H9 (cell line): ENCODE results near the gene ADAMTS17. TPM values are rescaled to one million over a fixed set of nuclear protein-coding genes. Genes with fewer than 3 reads are reported as not detected.

Source experiments
- DNase-seq: peaks from one replicate; pipeline ENCODE4 v3.0.0-alpha.2; 2017
- H2AFZ ChIP-seq: one replicate; pipeline ENCODE4 v1.6.1; 2013; ENCODE audit warnings: mild to moderate bottlenecking, low read length, control low read depth, moderate library complexity
- H2AK5ac ChIP-seq: 2 replicates; pipeline ENCODE4 v1.6.1; 2013; ENCODE audit warnings: low read length, control low read depth, mixed read lengths; ENCODE audit not compliant: insufficient read length
- H2BK120ac ChIP-seq: one replicate; pipeline ENCODE4 v1.6.1; 2013; ENCODE audit warnings: low read depth, mild to moderate bottlenecking, low read length, control low read depth, inconsistent platforms; ENCODE audit not compliant: poor library complexity, severe bottlenecking
- H2BK12ac ChIP-seq: 2 replicates; pipeline ENCODE4 v1.6.1; 2013; ENCODE audit warnings: low read length, control low read depth, mixed read lengths, low read depth; ENCODE audit not compliant: insufficient read length
- H2BK15ac ChIP-seq: 2 replicates; pipeline ENCODE4 v1.6.1; 2013; ENCODE audit warnings: low read depth, low read length, control low read depth
- H2BK20ac ChIP-seq: one replicate; pipeline ENCODE4 v1.6.1; 2013; ENCODE audit warnings: low read depth, mild to moderate bottlenecking, low read length, control low read depth, inconsistent platforms; ENCODE audit not compliant: poor library complexity, severe bottlenecking
- H2BK5ac ChIP-seq: 2 replicates; pipeline ENCODE4 v1.6.1; 2013; ENCODE audit warnings: low read length, control low read depth, mixed read lengths; ENCODE audit not compliant: insufficient read length
- H3K14ac ChIP-seq: 2 replicates; pipeline ENCODE4 v1.6.1; 2013; ENCODE audit warnings: low read length, control low read depth; ENCODE audit not compliant: insufficient read depth
- H3K18ac ChIP-seq: 2 replicates; pipeline ENCODE4 v1.6.1; 2013; ENCODE audit warnings: low read depth, mild to moderate bottlenecking, mixed read lengths, low read length, control low read depth; ENCODE audit not compliant: insufficient read length
- H3K23ac ChIP-seq: 2 replicates; pipeline ENCODE4 v1.6.1; 2013; ENCODE audit warnings: low read length, control low read depth, mixed read lengths, low read depth; ENCODE audit not compliant: insufficient read length
- H3K23me2 ChIP-seq: 2 replicates; pipeline ENCODE4 v1.6.1; 2013; ENCODE audit warnings: low read depth, mild to moderate bottlenecking, mixed read lengths, low read length, control low read depth; ENCODE audit not compliant: insufficient read length, poor library complexity, severe bottlenecking
- H3K27ac ChIP-seq: 2 replicates; pipeline ENCODE4 v1.5.1; 2013; ENCODE audit warnings: low read length, control low read depth, mixed read lengths, low read depth; ENCODE audit not compliant: insufficient read length
- H3K27me3 ChIP-seq: 2 replicates; pipeline ENCODE4 v1.6.1; 2013; ENCODE audit warnings: low read length, control low read depth, inconsistent platforms; ENCODE audit not compliant: insufficient read depth
- H3K4ac ChIP-seq: 2 replicates; pipeline ENCODE4 v1.6.1; 2013; ENCODE audit warnings: low read depth, mild to moderate bottlenecking, control low read depth, inconsistent platforms, low read length, moderate library complexity
- H3K4me1 ChIP-seq: 2 replicates; pipeline ENCODE4 v1.6.1; 2013; ENCODE audit warnings: low read length, control low read depth, inconsistent platforms; ENCODE audit not compliant: insufficient read depth
- H3K4me2 ChIP-seq: 2 replicates; pipeline ENCODE4 v1.6.1; 2013; ENCODE audit warnings: low read length, control low read depth, mixed read lengths; ENCODE audit not compliant: insufficient read length, insufficient read depth
- H3K56ac ChIP-seq: 2 replicates; pipeline ENCODE4 v1.6.1; 2013; ENCODE audit warnings: low read depth, mild to moderate bottlenecking, mixed read lengths, low read length, control low read depth; ENCODE audit not compliant: insufficient read length
- H3K79me1 ChIP-seq: 2 replicates; pipeline ENCODE4 v1.6.1; 2013; ENCODE audit warnings: low read depth, mild to moderate bottlenecking, moderate library complexity, low read length, control low read depth, inconsistent platforms; ENCODE audit not compliant: insufficient read depth, poor library complexity, severe bottlenecking
- H3K79me2 ChIP-seq: 2 replicates; pipeline ENCODE4 v1.6.1; 2013; ENCODE audit warnings: low read length, control low read depth, inconsistent platforms; ENCODE audit not compliant: insufficient read depth
- H3K9ac ChIP-seq: 2 replicates; pipeline ENCODE4 v1.6.1; 2013; ENCODE audit warnings: low read length, control low read depth, mixed read lengths; ENCODE audit not compliant: insufficient read length; ENCODE audit errors: extremely low read depth
- H3K9me3 ChIP-seq: one replicate; pipeline ENCODE4 v1.6.1; 2013; ENCODE audit warnings: low read depth, low read length, inconsistent platforms; ENCODE audit not compliant: control insufficient read depth
- H3T11ph ChIP-seq: one replicate; pipeline ENCODE4 v1.6.1; 2013; ENCODE audit warnings: mild to moderate bottlenecking, low read length, control low read depth, inconsistent platforms
- H4K20me1 ChIP-seq: one replicate; pipeline ENCODE4 v1.6.1; 2013; ENCODE audit not compliant: control insufficient read depth, insufficient read length, insufficient read depth
- H4K5ac ChIP-seq: 2 replicates; pipeline ENCODE4 v1.6.1; 2013; ENCODE audit warnings: low read depth, mild to moderate bottlenecking, mixed read lengths, low read length, control low read depth; ENCODE audit not compliant: insufficient read length
- H4K8ac ChIP-seq: replicated peaks from 2 replicates; pipeline ENCODE4 v1.6.1; 2013; ENCODE audit warnings: low read length, control low read depth, mixed read lengths, low read depth; ENCODE audit not compliant: insufficient read length
- H4K91ac ChIP-seq: 2 replicates; pipeline ENCODE4 v1.6.1; 2013; ENCODE audit warnings: low read depth, mild to moderate bottlenecking, moderate library complexity, mixed read lengths, low read length, control low read depth; ENCODE audit not compliant: insufficient read length
- H3K27ac Mint-ChIP-seq, 3 experiments: 2 replicates in 2 of 3; 3 replicates in 1 of 3; pipeline ENCODE4 v1.8.0; 2020 to 2021; ENCODE audit warnings: mixed read lengths in 3 of 3, mild to moderate bottlenecking in 1 of 3, moderate library complexity in 1 of 3
- H3K27me3 Mint-ChIP-seq: 2 replicates; pipeline ENCODE4 v1.8.0; 2021; ENCODE audit warnings: low read depth, mild to moderate bottlenecking, moderate library complexity, mixed read lengths
- H3K36me3 Mint-ChIP-seq, 3 experiments: 2 replicates in 2 of 3; 3 replicates in 1 of 3; pipeline ENCODE4 v1.8.0; 2020 to 2021; ENCODE audit warnings: low read depth in 3 of 3, mixed read lengths in 3 of 3; ENCODE audit not compliant: insufficient read depth in 1 of 3
- H3K4me1 Mint-ChIP-seq, 2 experiments: 2 replicates each; pipeline ENCODE4 v1.8.0; 2020; ENCODE audit warnings: mixed read lengths in 2 of 2
- H3K4me3 Mint-ChIP-seq, 2 experiments: 2 replicates in 1 of 2; 3 replicates in 1 of 2; pipeline ENCODE4 v1.8.0; 2020 to 2021; ENCODE audit warnings: mild to moderate bottlenecking in 2 of 2, mixed read lengths in 2 of 2, moderate library complexity in 1 of 2
- H3K9me3 Mint-ChIP-seq, 2 experiments: 2 replicates in 1 of 2; 3 replicates in 1 of 2; pipeline ENCODE4 v1.8.0; 2020; ENCODE audit warnings: mild to moderate bottlenecking in 2 of 2, mixed read lengths in 2 of 2, moderate library complexity in 1 of 2
- WGBS: extraction: QIAGEN DNeasy Blood & Tissue Kit; methylation state at CpG from one replicate; pipeline ENCODE4 v1.1.7; 2013; ENCODE audit warnings: missing lambda C conversion rate, low lambda C conversion rate, mixed read lengths; ENCODE audit not compliant: insufficient read length; ENCODE audit errors: extremely low coverage; 5-methylcytosine and 5-hydroxymethylcytosine counted together
- total RNA-seq: library from RNA; stranded (reverse); gene quantifications from 2 replicates; pipeline ENCODE4 v1.2.1, GENCODE V29; 2021
- TF ChIP-seq, protein P1 (sequence below): fragments of 200-600 bp; sonication (generic); conservative IDR thresholded peaks from 3 replicates; pipeline ENCODE4 v1.8.0; 2021; ENCODE audit warnings: antibody characterized with exemption, mild to moderate bottlenecking

The ADAMTS17 gene
- total RNA-seq, 1 experiment from 2014 or later, result 2.9 TPM

- H2BK12ac ChIP-seq, result no peak overlapping the region
- no peak overlapping the region for H3K23ac ChIP-seq
- no peak overlapping the region for H3K4ac ChIP-seq
- H3K27me3 ChIP-seq, result no peaks in the 10 kb centered on the region
- no peaks in the 10 kb centered on the region for H3K9me3 ChIP-seq
- H2BK120ac ChIP-seq, result no peak overlapping the region
- H3K4me3 Mint-ChIP-seq, result no peak overlapping the region
- no peaks in the 10 kb centered on the region for H3K79me1 ChIP-seq
- no peak for DNase-seq
- H3K4me2 ChIP-seq, result no peak overlapping the region
- H3K79me2 ChIP-seq, result no peaks in the 10 kb centered on the region
- no CpG with 5 or more reads among the region's 7 CpGs for WGBS
- no peak overlapping the region for H3K27ac ChIP-seq
- no peak overlapping the region for H3T11ph ChIP-seq
- no peak overlapping the region for H2AFZ ChIP-seq
- no peak overlapping the region for H3K14ac ChIP-seq
- H3K36me3 Mint-ChIP-seq, result peaks cover 4 to 6% (median 6%) of the 10 kb centered on the region in 3 experiments; a peak in 4 of 7 replicates
- no peak overlapping the region for H4K91ac ChIP-seq
- peaks cover 16 to 18% of the 10 kb centered on the region in 2 experiments for H3K9me3 Mint-ChIP-seq
- TF ChIP-seq, protein P1, sequence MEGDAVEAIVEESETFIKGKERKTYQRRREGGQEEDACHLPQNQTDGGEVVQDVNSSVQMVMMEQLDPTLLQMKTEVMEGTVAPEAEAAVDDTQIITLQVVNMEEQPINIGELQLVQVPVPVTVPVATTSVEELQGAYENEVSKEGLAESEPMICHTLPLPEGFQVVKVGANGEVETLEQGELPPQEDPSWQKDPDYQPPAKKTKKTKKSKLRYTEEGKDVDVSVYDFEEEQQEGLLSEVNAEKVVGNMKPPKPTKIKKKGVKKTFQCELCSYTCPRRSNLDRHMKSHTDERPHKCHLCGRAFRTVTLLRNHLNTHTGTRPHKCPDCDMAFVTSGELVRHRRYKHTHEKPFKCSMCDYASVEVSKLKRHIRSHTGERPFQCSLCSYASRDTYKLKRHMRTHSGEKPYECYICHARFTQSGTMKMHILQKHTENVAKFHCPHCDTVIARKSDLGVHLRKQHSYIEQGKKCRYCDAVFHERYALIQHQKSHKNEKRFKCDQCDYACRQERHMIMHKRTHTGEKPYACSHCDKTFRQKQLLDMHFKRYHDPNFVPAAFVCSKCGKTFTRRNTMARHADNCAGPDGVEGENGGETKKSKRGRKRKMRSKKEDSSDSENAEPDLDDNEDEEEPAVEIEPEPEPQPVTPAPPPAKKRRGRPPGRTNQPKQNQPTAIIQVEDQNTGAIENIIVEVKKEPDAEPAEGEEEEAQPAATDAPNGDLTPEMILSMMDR, result no peak
- no peaks in the 10 kb centered on the region for H3K23me2 ChIP-seq
- no peaks in the 10 kb centered on the region for H3K27me3 Mint-ChIP-seq
- no peak overlapping the region for H3K27ac Mint-ChIP-seq
- H2BK5ac ChIP-seq, result no peak overlapping the region
- H2BK15ac ChIP-seq, result no peak overlapping the region
- no peak overlapping the region for H3K18ac ChIP-seq
- H4K20me1 ChIP-seq, result no peaks in the 10 kb centered on the region
- H3K4me1 Mint-ChIP-seq, result no peaks in the 10 kb centered on the region
- no peak overlapping the region for H2BK20ac ChIP-seq
- no peak overlapping the region for H4K8ac ChIP-seq
- H3K4me1 ChIP-seq, result no peaks in the 10 kb centered on the region
- no peak overlapping the region for H2AK5ac ChIP-seq
- no peak overlapping the region for H3K9ac ChIP-seq
- no peak overlapping the region for H4K5ac ChIP-seq
- no peak overlapping the region for H3K56ac ChIP-seq
Observed at GRCh38 chr15:100298257-100298656, 43.5 kb downstream of the ADAMTS17 start.
